ENCODE data around the gene TKTL2.

TKTL2 gene

GRCh38 chr4:163440040-163440439 is 33.5 kb downstream of the TKTL2 start:
- no peak for DNase-seq

Measured in CD4-positive, alpha-beta T cell treated with Interleukin-6 for 4 hours (primary cell).